ENCODE data around the gene GPR158. TPM values are rescaled to one million over a fixed set of nuclear protein-coding genes. Genes with fewer than 3 reads are reported as not detected.

Gene GPR158
- total and polyA plus RNA-seq, 2 of the 8 experiments (the other 6 are each of a cell fraction or from before 2014, with no cell fraction given) = 0.14 to 0.78 TPM

GRCh38 chr10:25455980-25456567, 281.3 kb downstream of the GPR158 start:
- H2BK15ac ChIP-seq (ENCODE audit: low read length) = no peak overlapping the region
- H3K9me3 ChIP-seq (ENCODE audit: insufficient read depth in 2 of 2, low read depth in 1 of 2, low read length in 1 of 2) = peaks cover 3 to 4% of the 10 kb centered on the region in 2 experiments; a peak in 2 of 4 replicates
- H3K23me2 ChIP-seq (ENCODE audit: low read depth, low read length) = no peaks in the 10 kb centered on the region
- no peaks in the 10 kb centered on the region for H3K79me1 ChIP-seq (ENCODE audit: low read depth, low read length)
- ChIA-PET CTCF (ENCODE audit: partially characterized antibody) (no interaction called here), POLR2A (ENCODE audit: partially characterized antibody) (no interaction called here)
- no peaks in the 10 kb centered on the region for H3K79me2 ChIP-seq (ENCODE audit: control insufficient read depth in 1 of 2, insufficient read depth in 2 of 2, low read length in 2 of 2)
- peak overlapping the region; percentile 95 for H4K5ac ChIP-seq (ENCODE audit: insufficient read length, low read depth, low read length)
- no peak overlapping the region for H4K8ac ChIP-seq (ENCODE audit: extremely low read depth, insufficient read depth, low read length)
- H3K23ac ChIP-seq (ENCODE audit: insufficient read length) = no peak overlapping the region
- peak; percentile 32 for FAIRE-seq
- H2BK12ac ChIP-seq (ENCODE audit: low read depth, low read length) = no peak overlapping the region
- H3K4me3 ChIP-seq (ENCODE audit: extremely low read depth in 1 of 4, insufficient read depth in 2 of 4, low read depth in 3 of 4, low read length in 4 of 4) = 0 out of 8 replicates have a peak overlapping the region, but pooled peaks of 1 of the 4 experiments have one; percentile 6
- no peak overlapping the region for H2BK120ac ChIP-seq (replicated peaks; ENCODE audit: low read depth, low read length)
- no peaks in the 10 kb centered on the region for H3K36me3 ChIP-seq (ENCODE audit: control insufficient read depth in 2 of 4, insufficient read depth in 4 of 4, low read length in 3 of 4)
- no peak overlapping the region for H2BK20ac ChIP-seq (ENCODE audit: low read length)
- 34% methylated on average over 4 of the region's 4 CpGs; no CpG with 5 or more reads in 1 of the 2 experiments for WGBS, 2 experiments (ENCODE audit: extremely low coverage in 1 of 2, insufficient coverage in 1 of 2, insufficient read length in 1 of 2, insufficient replicate concordance in 2 of 2, low coverage in 1 of 2, low lambda C conversion rate in 2 of 2, missing lambda C conversion rate in 1 of 2)
- no peaks in the 10 kb centered on the region for H4K20me1 ChIP-seq (replicated peaks in 1 of 2; ENCODE audit: control insufficient read depth in 1 of 2, insufficient read depth in 2 of 2, low read length in 2 of 2)
- H3K27ac ChIP-seq (ENCODE audit: low read depth, low read length) = no peak overlapping the region
- H2BK5ac ChIP-seq (ENCODE audit: low read depth, low read length) = no peak overlapping the region
- H3K27me3 ChIP-seq (replicated peaks in 1 of 4; ENCODE audit: control insufficient read depth in 3 of 4, extremely low read depth in 1 of 4, insufficient read depth in 3 of 4, low read length in 3 of 4) = no peaks in the 10 kb centered on the region
- H3K18ac ChIP-seq (ENCODE audit: extremely low read depth, low read length) = no peak overlapping the region
- no peak overlapping the region for H4K91ac ChIP-seq (replicated peaks; ENCODE audit: insufficient read length, low read length)
- H3K4me2 ChIP-seq (ENCODE audit: insufficient read depth in 1 of 2, low read depth in 2 of 2, low read length in 2 of 2) = peak overlapping the region; percentile 17 to 42; a peak in 1 of 4 replicates
- no peak for DNase-seq (ENCODE audit: low read depth in 1 of 2, low spot score in 2 of 2)
- no peak overlapping the region for H3K56ac ChIP-seq (replicated peaks; ENCODE audit: insufficient read length, low read depth, low read length)
- TF ChIP-seq CTCF (IDR thresholded peaks at IDR 0.05; ENCODE audit: control extremely low read depth in 1 of 3, insufficient read depth in 1 of 3, low read depth in 1 of 3, low read length in 3 of 3) (peak in 1 of 3 experiments; percentile 13; a peak in 1 of 4 replicates), SP4 (IDR thresholded peaks at IDR 0.05; ENCODE audit: low read length) (no peak)
- H2AFZ ChIP-seq (ENCODE audit: low read length) = peak overlapping the region; percentile 63; the same call in 1 of the 2 replicates
- peaks cover 0 to 12% (median 3%) of the 10 kb centered on the region in 4 experiments; a peak in 2 of 7 replicates for H3K4me1 ChIP-seq (replicated peaks in 1 of 4; ENCODE audit: control insufficient read depth in 3 of 4, insufficient read depth in 4 of 4, low read length in 3 of 4)
- H2AK5ac ChIP-seq (ENCODE audit: low read depth, low read length) = no peak overlapping the region
- no peak overlapping the region for H3K9ac ChIP-seq (replicated peaks in 1 of 4; ENCODE audit: extremely low read depth in 1 of 4, low read depth in 3 of 4, low read length in 3 of 4)
- H3K4ac ChIP-seq (replicated peaks; ENCODE audit: insufficient read length, low read depth, low read length) = no peak overlapping the region
- no peak overlapping the region for H3K14ac ChIP-seq (ENCODE audit: insufficient read length)
